ACHN (cell line): Measurements from ENCODE around the gene NOP14.

ENCODE experiments used
- DNase-seq: peaks from one replicate; pipeline ENCODE4 v3.0.0-alpha.2; 2015
- in situ Hi-C: cut with HindIII; loops from 2 replicates; pipeline ENCODE4 v1.10.0; 2017; ENCODE audit warnings: low sequenced_read_pairs, low pct_ligation_motif_present, low pct_unique_long_range_greater_than_20kb

The NOP14 gene

DNA sequence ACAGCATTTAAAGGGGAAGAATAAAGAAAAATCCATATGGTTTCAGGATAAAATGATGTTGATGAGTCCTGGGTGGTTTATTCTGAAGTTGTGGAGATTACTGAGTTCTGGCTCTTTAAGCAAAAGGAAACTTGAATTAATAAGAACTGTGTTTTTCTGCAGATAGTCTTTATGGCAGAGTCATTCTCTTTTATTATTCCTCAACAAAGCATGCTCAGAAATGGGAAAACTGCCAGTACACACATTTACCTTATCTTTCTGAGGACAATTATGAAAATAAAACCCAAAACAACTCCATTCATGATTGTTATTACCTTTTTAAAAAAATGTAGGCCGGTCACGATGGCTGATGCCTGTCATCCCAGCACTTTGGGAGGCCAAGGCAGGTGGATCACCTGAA is 61.1 kb downstream of the NOP14 start:
- in situ Hi-C loops = no loop called here
- DNase-seq = no peak

DNA sequence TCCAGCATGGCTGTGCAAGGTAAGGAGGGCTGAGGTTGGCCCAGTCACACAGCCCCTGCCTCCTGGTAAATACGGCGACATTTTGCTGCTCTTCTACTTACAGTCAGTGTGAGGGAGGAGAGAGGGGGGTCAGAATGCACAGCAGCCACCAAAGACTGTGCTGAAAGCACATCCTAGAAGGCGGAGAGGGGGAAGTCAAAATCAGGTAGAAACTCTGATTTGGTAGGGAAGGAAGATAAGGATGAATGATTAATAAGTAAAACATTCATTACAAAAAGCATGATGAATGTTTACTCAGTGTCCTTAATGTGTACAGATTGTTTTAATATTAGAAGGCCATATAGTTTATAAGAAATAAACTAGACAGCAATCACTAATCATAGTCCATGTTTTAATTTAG is 62.0 kb downstream of the NOP14 start:
- no peak for DNase-seq

DNA sequence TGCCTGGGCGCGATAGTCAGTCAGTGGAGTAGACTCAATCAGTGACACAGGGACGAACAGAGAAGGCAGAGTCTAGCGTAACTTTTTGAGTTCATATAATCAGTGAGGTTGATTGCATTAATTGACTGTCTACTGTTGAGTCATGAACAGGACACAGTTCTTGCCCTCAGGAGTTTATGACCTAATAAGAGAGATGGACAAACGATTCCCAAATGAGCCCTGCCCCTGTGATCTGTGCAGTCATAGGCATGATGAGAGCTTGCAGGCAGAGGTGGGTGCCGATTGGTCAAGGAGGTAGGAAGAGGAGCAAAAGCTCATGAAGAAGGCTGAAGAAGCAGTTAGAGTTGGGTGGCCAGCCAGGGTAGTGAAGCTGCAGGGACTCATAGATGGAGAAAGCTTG is 62.5 kb downstream of the NOP14 start:
- in situ Hi-C loops = no loop called here
- no peak for DNase-seq

More for the DNA sequence above, 62.0 kb downstream of the NOP14 start:
- in situ Hi-C loops = no loop called here

DNA sequence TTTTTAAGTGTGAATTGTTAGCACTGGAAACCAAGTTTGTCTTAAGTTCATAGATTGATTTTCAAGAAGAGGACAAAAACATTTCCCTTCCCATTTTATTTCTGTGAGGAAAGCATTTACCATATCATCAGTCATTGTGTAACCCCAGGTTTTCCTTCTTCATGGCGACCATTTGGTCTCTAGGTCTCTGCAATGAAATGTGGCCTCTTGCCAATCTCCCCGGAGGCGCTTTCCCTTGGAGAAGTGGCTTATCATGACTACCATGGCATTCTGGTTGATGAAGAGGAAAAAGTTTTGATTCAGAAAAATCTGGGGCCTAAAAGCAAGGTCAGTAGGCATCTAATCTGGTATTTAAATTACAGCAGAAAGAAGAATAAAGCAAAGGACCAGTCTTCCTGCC is 65.2 kb downstream of the NOP14 start:
- DNase-seq = no peak
- in situ Hi-C loops = no loop called here

DNA sequence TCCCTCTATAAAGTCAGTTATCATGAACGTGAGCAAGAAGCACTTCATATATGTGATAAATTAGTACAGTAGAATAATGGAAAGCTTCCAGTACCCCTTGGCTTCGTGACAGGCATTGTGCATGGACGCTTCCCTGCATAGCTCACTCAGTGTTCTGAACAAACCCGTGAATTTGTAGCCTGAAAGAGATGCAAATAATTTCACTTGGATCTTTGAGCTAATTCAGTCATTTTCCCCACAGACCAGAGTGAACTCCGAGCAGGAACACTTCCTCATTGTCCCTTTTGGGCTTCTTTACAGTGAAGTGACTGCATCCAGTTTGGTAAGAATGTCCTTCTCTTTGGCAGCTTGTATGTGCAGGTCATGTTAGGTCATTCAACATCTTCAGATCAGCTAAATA is 69.4 kb downstream of the NOP14 start:
- in situ Hi-C loops = no loop called here
- no peak for DNase-seq

DNA sequence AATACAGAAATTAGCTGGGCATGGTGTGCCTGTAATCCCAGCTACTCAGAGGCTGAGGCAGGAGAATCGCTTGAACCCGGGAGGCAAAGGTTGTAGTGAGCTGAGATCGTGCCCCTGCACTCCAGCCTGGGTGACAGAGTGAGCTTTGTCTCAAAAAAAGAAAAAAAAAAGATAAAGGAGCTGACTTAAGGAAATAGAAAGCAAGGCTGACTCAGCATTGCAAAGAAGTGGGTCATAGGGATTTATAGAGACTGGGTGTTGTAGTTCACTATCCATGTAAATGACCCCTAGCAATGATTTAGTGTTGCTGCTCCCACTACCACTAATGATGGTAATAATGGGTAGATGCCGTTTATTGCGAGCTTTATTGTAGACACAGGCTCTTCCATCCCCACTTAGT is 71.9 kb downstream of the NOP14 start:
- peak; percentile 30 for DNase-seq
- in situ Hi-C loops = no loop called here

DNA sequence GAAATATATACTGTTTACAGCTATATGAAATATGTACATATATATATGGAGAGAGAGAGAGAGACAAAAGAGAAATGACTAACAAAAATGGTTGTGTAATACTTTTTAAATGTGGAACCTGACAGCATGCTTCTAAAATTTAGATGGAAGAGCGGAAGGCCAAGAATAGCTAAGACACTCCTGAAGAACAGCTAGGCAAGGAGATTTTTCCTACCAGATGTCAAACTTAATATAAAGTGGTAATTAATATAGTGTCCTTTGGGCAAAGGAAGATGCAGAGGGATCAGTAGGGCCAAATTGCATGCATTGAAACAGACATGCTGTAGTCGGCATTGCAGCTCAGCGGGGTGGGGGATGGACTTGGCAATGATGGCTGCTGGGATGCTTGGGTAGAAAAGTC is 74.3 kb downstream of the NOP14 start:
- DNase-seq = no peak
- in situ Hi-C loops = no loop called here
